ENCODE measurements around the gene COL23A1. TPM values are rescaled to one million over a fixed set of nuclear protein-coding genes. Genes with fewer than 3 reads are reported as not detected.

COL23A1 gene
- total and polyA plus RNA-seq, 2 of the 13 experiments (the other 11 are each of a cell fraction or from before 2014, with no cell fraction given) = not detected

- DNase-seq (ENCODE audit: low spot score) = no peak
- BruUV-seq (replicated peaks) = no TSS peak
These were observed 124.3 kb downstream of the COL23A1 start for GRCh38 chr5:178465861-178466288.

More at GRCh38 chr5:178465861-178466288, 124.3 kb downstream of the COL23A1 start:
- WGBS (ENCODE audit: low lambda C conversion rate) = 62% methylated on average over 12 of the region's 16 CpGs
- ChIA-PET POLR2A (no interaction called here), CTCF (ENCODE audit: low intra/inter-chr PET ratio, low total read pairs) (no interaction called here)
- Histone ChIP-seq H3K9ac (ENCODE audit: insufficient read depth, low read depth, low read length) (no peak overlapping the region), H3K9me3 (ENCODE audit: low read length) (no peaks in the 10 kb centered on the region), H3K4me1 (ENCODE audit: insufficient read depth, low read length) (no peaks in the 10 kb centered on the region), H3K79me2 (ENCODE audit: insufficient read depth, low read length) (no peaks in the 10 kb centered on the region), H3K4me2 (ENCODE audit: low read depth, low read length) (no peak overlapping the region), H2AFZ (ENCODE audit: low read length) (no peak overlapping the region), H3K4me3 (replicated peaks in 1 of 3; ENCODE audit: insufficient read depth in 1 of 3, low read depth in 2 of 3, low read length in 3 of 3) (no peak overlapping the region), H3K27ac (ENCODE audit: extremely low read length, insufficient read depth, low read length) (no peak overlapping the region), H3K36me3 (replicated peaks in 1 of 2; ENCODE audit: control insufficient read depth in 1 of 2, insufficient read depth in 2 of 2, low read length in 2 of 2) (no peaks in the 10 kb centered on the region), H4K20me1 (ENCODE audit: insufficient read depth, low read length) (no peaks in the 10 kb centered on the region; the same call in 1 of the 2 replicates), H3K27me3 (ENCODE audit: control insufficient read depth in 1 of 2, insufficient read depth in 2 of 2, low read length in 2 of 2) (peaks cover 0 to 41% of the 10 kb centered on the region in 2 experiments; a peak in 3 of 5 replicates)
- TF ChIP-seq DMTF1 (CRISPR knock-in tag; IDR thresholded peaks at IDR 0.05) (no peak), ZKSCAN5 (CRISPR knock-in tag; IDR thresholded peaks at IDR 0.05) (no peak), SOX6 (IDR thresholded peaks at IDR 0.05) (no peak), SOX6 (CRISPR knock-in tag; IDR thresholded peaks at IDR 0.05) (no peak), KAT2B (IDR thresholded peaks at IDR 0.05; ENCODE audit: borderline replicate concordance, low read depth, low read length) (no peak), SRF (IDR thresholded peaks at IDR 0.05; ENCODE audit: low read depth, low read length) (no peak), CHD2 (IDR thresholded peaks at IDR 0.05; ENCODE audit: low read depth, low read length) (no peak)
- TF ChIP-seq, protein P1, sequence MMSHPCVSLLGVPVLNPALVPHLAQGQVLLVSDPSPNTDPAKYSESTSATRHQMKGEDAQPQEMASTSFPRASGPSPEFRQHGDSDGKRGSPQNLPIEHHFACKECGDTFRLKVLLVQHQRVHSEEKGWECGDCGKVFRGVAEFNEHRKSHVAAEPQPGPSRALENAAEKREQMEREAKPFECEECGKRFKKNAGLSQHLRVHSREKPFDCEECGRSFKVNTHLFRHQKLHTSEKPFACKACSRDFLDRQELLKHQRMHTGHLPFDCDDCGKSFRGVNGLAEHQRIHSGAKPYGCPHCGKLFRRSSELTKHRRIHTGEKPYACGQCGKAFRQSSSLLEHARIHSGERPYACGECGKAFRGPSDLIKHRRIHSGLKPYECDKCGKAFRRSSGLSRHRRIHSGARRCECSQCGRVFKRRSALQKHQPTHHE (CRISPR knock-in tag; IDR thresholded peaks at IDR 0.05; ENCODE audit: borderline replicate concordance) = no peak
- TF ChIP-seq, protein P2, sequence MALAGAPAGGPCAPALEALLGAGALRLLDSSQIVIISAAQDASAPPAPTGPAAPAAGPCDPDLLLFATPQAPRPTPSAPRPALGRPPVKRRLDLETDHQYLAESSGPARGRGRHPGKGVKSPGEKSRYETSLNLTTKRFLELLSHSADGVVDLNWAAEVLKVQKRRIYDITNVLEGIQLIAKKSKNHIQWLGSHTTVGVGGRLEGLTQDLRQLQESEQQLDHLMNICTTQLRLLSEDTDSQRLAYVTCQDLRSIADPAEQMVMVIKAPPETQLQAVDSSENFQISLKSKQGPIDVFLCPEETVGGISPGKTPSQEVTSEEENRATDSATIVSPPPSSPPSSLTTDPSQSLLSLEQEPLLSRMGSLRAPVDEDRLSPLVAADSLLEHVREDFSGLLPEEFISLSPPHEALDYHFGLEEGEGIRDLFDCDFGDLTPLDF (CRISPR knock-in tag; IDR thresholded peaks at IDR 0.05) = no peak
- ATAC-seq (no peak), FAIRE-seq (no peak)
- in situ Hi-C loops (cut with HindIII; ENCODE audit: extremely low pct_ligation_motif_present, low pct_unique_long_range_greater_than_20kb) (no loop called here), intact Hi-C loops (cut with micrococcal nuclease; ENCODE audit: unreplicated experiment) (no loop called here)
